Measurements from ENCODE around the gene FKBP2. TPM values are rescaled to one million over a fixed set of nuclear protein-coding genes. Genes with fewer than 3 reads are reported as not detected.

The FKBP2 gene
- total RNA-seq, 6 experiments from 2014 or later: 54.1 to 95.6 (median 73.1) TPM

DNA sequence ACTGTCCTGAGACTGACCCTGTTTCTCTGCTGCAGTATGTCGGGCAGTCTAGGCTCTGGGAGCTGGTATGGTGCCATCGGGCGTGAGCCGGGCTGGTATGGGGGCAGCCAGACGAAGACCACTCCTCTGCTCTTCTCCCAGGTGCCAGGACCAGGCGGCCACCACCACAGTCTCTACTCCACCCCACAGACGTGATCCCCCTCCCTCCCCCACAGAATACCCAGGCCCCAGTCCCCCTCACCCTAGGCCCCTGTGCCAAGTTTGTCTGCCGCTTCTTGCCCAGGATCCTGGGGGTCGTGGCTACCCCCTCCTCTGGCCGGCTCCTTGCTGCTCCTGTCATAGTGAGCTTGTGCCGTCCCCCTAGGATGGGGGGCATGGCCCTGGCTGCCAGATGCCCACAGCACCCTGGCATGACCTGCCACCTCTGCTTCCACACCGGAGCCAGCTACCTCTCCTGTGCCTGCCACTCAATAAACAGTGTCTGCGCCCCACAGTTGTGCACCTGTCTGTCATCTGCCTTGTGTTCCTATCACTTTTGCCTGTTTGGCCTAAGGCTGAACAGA is 48.2 kb downstream of the FKBP2 start:
- TF ChIP-seq, protein P1, sequence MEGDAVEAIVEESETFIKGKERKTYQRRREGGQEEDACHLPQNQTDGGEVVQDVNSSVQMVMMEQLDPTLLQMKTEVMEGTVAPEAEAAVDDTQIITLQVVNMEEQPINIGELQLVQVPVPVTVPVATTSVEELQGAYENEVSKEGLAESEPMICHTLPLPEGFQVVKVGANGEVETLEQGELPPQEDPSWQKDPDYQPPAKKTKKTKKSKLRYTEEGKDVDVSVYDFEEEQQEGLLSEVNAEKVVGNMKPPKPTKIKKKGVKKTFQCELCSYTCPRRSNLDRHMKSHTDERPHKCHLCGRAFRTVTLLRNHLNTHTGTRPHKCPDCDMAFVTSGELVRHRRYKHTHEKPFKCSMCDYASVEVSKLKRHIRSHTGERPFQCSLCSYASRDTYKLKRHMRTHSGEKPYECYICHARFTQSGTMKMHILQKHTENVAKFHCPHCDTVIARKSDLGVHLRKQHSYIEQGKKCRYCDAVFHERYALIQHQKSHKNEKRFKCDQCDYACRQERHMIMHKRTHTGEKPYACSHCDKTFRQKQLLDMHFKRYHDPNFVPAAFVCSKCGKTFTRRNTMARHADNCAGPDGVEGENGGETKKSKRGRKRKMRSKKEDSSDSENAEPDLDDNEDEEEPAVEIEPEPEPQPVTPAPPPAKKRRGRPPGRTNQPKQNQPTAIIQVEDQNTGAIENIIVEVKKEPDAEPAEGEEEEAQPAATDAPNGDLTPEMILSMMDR (IDR thresholded peaks at IDR 0.05): no peak
- Mint-ChIP-seq H3K27ac (no peak overlapping the region), H3K27me3 (ENCODE audit: insufficient read depth) (peaks cover 27% of the 10 kb centered on the region), H3K9me3 (no peaks in the 10 kb centered on the region), H3K4me1 (ENCODE audit: low read depth) (peaks cover 9% of the 10 kb centered on the region), H3K4me3 (no peak overlapping the region), H3K36me3 (ENCODE audit: low read depth) (no peaks in the 10 kb centered on the region)
- DNase-seq: no peak

DNA sequence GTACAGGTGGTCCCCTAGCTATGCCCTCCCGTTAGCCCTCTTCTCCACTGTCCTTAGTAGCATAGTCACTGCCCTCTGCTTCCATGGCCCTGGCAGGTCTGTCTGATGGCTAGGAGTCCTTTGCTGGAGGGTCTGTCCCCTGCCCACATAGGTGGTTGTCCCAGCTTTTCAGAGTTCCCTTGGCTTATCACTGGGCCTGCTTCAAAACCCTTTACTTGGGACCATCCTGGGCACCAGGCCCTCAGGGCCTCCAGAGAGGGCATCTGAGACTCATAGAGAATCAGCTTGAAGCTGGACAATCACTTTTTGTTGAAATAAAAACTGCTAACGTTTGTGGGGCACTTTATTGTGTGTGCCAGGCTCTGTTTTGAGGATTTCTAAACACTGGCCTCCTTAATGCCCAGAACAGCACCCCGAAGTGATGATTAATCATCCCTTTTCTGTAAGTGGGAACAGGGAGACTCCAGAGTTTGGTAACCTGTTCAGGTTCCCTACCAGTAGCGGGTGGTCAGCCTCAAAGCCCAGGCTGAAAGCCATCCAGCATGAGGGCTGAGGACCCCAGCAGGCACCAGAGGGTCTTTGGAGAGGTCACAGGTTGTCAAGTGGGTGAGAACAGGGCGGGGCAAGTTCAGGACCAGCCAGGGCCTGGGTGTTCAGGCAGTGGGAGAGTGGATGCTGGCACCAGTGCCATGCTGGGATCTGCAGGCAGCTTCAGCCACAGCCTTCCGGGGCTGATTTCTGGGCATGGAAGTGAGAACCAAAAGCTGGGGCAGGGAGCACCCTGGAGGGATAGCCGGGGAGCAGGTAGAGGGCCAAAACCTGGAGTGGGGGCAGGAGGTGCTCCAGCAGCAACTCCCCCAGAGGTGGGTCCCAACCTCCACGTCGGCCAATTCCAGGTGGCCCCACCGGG is 49.7 kb downstream of the FKBP2 start:
- TF ChIP-seq, protein P1 (IDR thresholded peaks at IDR 0.05): no peak
- Mint-ChIP-seq H3K36me3 (ENCODE audit: low read depth) (no peaks in the 10 kb centered on the region), H3K4me3 (0 out of 2 replicates have a peak overlapping the region, but pooled peaks have one; percentile 17), H3K27ac (no peak overlapping the region), H3K9me3 (no peaks in the 10 kb centered on the region), H3K4me1 (ENCODE audit: low read depth) (peaks cover 9% of the 10 kb centered on the region), H3K27me3 (ENCODE audit: insufficient read depth) (peaks cover 42% of the 10 kb centered on the region)
- no peak for DNase-seq

DNA sequence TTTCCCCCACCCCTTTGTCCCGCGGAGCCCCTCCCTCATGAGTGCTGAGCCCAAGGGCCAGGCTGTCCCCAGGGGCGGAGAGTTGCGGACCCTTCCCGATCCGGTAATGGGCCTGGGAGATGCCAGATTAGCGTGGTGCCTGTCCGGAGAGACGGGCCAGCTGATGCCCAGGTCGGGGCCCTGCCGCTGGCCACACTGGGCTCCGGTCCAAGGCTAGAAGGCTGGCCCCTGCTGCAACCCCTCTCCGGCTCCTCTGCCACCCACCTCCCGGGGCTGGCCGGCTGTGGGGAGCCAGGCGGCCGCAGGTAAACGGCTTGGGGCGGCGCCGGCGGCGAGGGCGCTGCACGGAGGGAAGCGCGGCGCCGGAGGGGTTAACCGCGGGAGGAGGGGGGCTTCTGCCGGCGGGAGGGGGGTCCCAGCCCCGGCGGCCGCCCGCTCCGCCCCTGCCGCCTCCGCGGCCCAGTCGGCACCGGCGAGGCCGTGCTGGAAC is 50.4 kb downstream of the FKBP2 start, which contains the start of gene KCNK4:
KCNK4 (plus strand) TSS at position 41 of the 490 bp plus-strand sequence. CDS start 1,717 bp downstream, outside the sequence.
- Mint-ChIP-seq H3K36me3 (ENCODE audit: low read depth) (no peaks in the 10 kb centered on the region), H3K27me3 (ENCODE audit: insufficient read depth) (peaks cover 49% of the 10 kb centered on the region), H3K27ac (no peak within 1 kb of the TSS), H3K9me3 (no peaks in the 10 kb centered on the region), H3K4me3 (0 out of 2 replicates have a peak within 1 kb of the TSS, but pooled peaks have one; percentile 17), H3K4me1 (ENCODE audit: low read depth) (peaks cover 7% of the 10 kb centered on the region)
- TF ChIP-seq, protein P1 (IDR thresholded peaks at IDR 0.05): no peak
- DNase-seq: no peak

DNA sequence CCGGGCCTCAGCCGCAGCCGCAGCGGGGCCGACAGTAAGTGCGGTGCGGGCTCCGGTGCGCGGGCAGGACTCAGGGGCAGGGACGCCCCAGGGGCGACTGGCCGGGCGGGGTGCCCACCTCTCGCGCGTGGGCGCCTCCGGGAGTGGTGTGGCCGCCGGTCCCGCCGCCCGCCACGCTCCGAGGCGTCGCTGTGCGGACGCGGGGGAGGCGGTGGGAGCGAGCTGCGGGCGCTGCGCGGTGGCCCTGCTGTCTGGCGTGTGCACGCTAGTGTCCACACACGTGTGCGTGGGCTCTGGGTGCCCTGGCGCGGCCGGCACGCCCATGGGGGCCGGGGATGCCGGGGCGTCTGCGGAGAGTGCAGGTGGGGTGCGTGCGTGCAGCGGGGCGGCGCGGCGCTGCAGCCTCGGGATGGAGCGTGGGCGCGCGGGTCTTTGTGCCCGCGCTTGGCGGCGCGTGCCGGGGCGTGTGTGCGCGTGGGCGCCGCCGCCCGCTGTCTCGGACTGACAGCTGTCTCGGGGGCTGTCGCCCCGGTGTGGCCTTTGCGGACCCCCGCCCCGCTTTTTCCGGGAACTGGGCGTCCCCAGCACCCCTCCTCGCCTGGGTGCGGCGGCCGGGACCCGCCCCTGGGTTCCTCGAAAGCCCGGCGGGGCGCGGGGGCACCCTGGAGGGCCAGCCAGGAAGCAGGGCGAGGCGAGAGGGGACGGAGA is 51.0 kb downstream of the FKBP2 start:
- Mint-ChIP-seq H3K27me3 (ENCODE audit: insufficient read depth) (peaks cover 53% of the 10 kb centered on the region), H3K36me3 (ENCODE audit: low read depth) (no peaks in the 10 kb centered on the region), H3K4me3 (no peak overlapping the region), H3K4me1 (ENCODE audit: low read depth) (peaks cover under 1% of the 10 kb centered on the region; the same call in 1 of the 2 replicates), H3K27ac (no peak overlapping the region), H3K9me3 (no peaks in the 10 kb centered on the region)
- TF ChIP-seq, protein P1 (IDR thresholded peaks at IDR 0.05): no peak
- DNase-seq: no peak

DNA sequence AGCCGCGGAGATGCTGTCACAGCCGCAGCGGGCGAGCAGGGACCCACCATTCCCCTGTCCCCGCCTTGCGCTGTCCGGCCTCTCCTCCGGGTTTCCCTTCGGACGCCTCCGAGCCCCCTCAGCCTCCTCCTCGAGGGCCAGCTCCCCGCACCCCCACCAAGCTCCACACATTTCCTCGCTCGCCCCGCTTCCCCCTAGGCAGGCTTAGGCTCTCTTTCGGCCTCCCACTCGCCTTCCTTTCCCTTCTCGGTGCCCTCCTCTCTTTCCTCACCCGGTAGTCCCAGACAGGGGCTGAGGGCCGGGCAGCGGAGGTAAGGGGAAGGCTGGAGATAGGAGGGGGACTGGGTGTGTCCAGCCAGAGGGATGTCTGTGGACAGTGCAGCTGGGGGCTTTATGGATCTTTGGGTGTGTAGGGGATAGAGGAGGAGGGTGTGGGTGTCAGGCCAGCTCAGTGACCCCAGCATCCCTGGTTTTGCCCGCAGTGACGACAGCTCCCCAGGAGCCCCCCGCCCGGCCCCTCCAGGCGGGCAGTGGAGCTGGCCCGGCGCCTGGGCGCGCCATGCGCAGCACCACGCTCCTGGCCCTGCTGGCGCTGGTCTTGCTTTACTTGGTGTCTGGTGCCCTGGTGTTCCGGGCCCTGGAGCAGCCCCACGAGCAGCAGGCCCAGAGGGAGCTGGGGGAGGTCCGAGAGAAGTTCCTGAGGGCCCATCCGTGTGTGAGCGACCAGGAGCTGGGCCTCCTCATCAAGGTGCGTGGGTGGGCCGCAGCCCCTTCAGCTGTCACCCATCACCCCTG is 51.8 kb downstream of the FKBP2 start:
- TF ChIP-seq, protein P1 (IDR thresholded peaks at IDR 0.05): no peak

More for the DNA sequence above, 51.8 kb downstream of the FKBP2 start:
- DNase-seq: no peak
- no peaks in the 10 kb centered on the region for H3K36me3 Mint-ChIP-seq (ENCODE audit: low read depth)
- H3K27ac Mint-ChIP-seq: no peak overlapping the region
- H3K4me3 Mint-ChIP-seq: no peak overlapping the region
- H3K27me3 Mint-ChIP-seq (ENCODE audit: insufficient read depth): peaks cover 58% of the 10 kb centered on the region
- H3K9me3 Mint-ChIP-seq: no peaks in the 10 kb centered on the region
- H3K4me1 Mint-ChIP-seq (ENCODE audit: low read depth): no peaks in the 10 kb centered on the region

All from HFFc6 (cell line).